ENCODE results near the gene SLCO3A1. TPM values are rescaled to one million over a fixed set of nuclear protein-coding genes. Genes with fewer than 3 reads are reported as not detected.
"Not testable (repeated sequence)": the region's sequence is repeated elsewhere in the genome, so short reads cannot be mapped to it uniquely, and the experiment has no call there.

The SLCO3A1 gene
- total RNA-seq, 1 donor = 8.6 TPM

DNA sequence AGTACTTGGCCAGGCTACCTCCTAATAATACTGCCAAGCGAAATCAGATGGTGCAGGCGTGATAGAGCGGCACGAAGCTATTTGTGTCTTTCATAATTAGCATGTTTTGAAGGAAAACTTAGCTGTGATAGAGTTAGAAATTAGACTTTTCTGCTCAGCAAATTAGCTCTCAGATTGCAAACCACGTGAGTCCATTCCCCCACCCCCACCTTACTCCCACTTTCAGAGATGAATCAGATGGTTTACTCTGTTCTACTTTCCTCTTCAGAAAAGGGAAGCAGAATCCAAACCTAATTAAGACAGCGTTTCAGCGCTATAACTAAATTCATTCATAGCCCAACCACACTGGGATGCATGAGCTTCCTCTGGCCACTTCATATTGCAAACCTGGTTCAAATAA lies 214.6 kb downstream of the SLCO3A1 start:
- H3K4me3 ChIP-seq (ENCODE audit: low read depth, low read length) = no peak overlapping the region
- no peak for DNase-seq (ENCODE audit: low read depth)
- TF ChIP-seq, protein P1, sequence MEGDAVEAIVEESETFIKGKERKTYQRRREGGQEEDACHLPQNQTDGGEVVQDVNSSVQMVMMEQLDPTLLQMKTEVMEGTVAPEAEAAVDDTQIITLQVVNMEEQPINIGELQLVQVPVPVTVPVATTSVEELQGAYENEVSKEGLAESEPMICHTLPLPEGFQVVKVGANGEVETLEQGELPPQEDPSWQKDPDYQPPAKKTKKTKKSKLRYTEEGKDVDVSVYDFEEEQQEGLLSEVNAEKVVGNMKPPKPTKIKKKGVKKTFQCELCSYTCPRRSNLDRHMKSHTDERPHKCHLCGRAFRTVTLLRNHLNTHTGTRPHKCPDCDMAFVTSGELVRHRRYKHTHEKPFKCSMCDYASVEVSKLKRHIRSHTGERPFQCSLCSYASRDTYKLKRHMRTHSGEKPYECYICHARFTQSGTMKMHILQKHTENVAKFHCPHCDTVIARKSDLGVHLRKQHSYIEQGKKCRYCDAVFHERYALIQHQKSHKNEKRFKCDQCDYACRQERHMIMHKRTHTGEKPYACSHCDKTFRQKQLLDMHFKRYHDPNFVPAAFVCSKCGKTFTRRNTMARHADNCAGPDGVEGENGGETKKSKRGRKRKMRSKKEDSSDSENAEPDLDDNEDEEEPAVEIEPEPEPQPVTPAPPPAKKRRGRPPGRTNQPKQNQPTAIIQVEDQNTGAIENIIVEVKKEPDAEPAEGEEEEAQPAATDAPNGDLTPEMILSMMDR (IDR thresholded peaks at IDR 0.05; ENCODE audit: insufficient read depth, low read depth, low read length) = no peak

DNA sequence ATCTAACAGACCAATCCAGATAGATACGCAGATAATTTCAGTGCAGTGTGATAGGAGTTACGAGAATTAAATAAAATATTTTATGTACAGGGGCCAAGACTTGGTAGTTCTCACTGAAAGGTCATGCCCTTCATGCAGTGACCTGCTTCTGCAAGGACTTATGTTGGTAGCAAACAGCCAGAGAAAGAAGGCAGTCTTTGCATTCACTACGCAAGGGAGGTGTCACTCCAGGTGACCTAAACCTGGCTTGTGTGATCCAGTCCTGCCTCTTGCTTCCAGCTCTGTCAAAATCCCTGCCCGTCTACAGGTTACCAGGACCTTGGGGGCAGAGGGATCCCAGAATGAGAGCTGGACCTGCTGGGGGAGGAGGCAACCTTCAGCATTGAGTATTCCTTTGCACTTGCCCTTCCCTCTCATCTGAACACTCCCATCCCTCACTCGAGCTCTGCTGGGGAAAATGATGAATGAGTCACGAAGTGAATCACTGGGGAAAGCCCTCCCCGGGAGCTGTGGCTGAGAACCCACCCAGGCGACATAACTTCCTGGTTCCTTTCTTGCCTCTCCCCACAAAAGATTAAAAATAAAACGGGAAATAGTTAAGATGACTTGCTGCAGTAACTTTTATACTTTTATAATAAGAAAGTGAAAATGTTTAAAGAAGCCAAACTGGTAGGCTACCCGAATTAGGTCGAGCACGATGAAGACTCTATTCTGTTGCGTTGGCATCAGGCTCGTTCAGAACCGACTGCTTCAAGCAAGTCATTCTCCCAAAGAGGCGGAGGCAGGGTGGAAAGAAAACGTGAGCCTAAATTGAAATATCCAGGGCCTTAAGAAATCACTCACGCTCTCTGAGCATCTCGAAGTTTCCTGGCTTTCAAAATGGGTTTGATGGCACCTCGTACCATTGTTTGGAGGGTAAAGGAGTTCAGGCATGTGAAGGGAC lies 216.1 kb downstream of the SLCO3A1 start:
- TF ChIP-seq, protein P1 (IDR thresholded peaks at IDR 0.05; ENCODE audit: insufficient read depth, low read depth, low read length) = no peak
- no peak overlapping the region for H3K4me3 ChIP-seq (ENCODE audit: low read depth, low read length)
- peak; percentile 28 for DNase-seq (ENCODE audit: low read depth)

DNA sequence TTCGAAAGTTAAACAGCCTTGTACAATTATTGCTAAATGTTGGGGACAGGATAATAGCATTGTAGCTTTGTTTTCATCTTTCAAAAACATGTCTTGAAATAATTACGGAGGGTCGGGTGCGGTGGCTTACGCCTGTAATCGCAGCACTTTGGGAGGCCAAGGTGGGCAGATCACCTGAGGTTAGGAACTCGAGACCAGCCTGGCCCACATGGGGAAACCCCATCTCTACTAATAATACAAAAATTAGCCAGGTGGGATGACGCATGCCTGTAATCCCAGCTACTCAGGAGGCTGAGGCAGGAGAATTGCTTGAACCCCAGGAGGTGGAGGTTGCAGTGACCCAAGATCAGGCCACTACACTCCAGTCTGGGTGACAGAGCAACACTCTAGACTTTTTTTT lies 216.7 kb downstream of the SLCO3A1 start:
- not testable (repeated sequence) for DNase-seq (ENCODE audit: low read depth); H3K4me3 ChIP-seq (ENCODE audit: low read depth, low read length)

DNA sequence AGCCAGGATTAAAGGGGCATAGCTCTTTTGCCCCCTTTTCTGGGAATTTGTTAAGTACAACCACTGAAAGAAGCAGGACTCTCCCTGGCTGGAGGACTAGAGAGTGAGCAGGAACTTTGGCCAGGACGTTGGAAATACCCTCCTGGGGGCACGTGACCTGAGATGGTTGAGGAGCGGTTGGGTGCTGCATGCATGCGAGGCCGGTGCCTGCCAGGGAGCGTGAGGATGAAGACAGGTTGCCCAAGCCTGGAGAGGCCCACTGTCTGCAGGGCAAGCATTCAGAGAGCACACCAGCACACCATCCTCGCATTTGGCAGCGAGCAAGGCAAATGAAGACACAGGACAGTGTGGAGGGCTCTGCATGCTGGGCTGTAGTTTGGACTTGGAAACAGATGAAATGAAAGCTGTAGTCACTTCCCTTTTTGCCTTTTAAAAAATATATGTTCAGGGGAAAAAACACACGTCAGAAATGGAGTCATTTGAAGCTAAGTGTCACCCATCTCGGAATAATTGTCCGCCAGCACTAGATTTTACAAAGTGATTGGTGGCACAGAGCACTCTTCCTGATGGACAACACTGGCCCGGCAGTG lies 217.6 kb downstream of the SLCO3A1 start:
- DNase-seq (ENCODE audit: low read depth) = no peak
- H3K4me3 ChIP-seq (ENCODE audit: low read depth, low read length) = no peak overlapping the region
- TF ChIP-seq, protein P1 (IDR thresholded peaks at IDR 0.05; ENCODE audit: insufficient read depth, low read depth, low read length) = no peak

DNA sequence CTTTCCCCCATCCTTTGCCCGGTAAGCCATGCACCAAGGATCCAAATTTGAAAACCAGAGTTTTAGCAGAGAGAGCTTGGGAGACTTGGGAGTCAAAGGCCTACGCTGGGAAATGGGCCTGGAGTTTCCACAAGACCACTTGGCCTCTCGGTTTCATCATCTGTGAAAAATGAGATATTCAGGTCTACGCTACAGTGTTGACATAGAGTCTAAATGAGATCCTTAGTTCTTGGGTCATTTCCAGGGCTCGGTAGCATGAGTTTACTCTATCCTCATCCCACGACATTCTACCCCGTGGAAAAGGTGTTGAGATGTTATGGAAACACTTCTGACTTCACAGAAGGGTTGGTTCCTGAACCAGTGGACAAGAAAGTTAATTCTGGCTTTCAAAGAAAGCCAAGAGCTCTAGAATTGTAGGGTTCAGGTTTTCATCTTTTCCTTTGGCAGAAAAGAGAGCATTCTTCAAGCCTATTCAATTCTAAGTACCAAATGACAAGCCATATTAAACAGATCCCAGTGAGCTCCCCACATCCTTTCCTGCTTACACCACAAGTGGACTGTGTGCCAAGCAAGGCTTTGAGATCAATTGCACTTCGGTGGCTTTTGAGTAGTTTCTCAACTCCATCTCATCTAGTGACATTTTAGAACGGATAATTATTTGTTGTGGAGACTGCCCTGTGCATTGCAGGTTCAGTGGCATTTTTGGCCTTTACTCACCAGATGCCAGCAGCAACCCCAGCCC lies 219.7 kb downstream of the SLCO3A1 start:
- TF ChIP-seq, protein P1 (IDR thresholded peaks at IDR 0.05; ENCODE audit: insufficient read depth, low read depth, low read length) = no peak
- no peak for DNase-seq (ENCODE audit: low read depth)
- no peak overlapping the region for H3K4me3 ChIP-seq (ENCODE audit: low read depth, low read length)

DNA sequence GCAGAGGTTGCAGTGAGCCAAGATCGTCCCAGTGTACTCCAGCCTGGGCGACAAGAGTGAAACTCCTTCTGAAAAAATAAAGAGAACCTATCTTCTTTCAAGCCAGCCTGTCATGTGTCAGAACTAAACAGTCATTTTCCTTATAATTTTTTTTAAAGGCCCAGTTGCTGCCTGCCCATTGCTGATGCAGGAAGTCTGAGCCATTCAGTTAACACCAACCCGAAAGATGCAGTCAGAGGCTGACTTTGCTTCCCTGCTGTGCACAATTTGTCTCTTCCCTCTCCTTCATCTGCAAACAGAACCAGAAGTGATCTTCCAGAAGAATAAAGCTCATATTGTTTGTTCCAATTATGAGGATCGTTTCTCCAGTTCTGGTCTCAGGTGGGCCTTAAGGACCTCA lies 220.6 kb downstream of the SLCO3A1 start:
- no peak for DNase-seq (ENCODE audit: low read depth)
- TF ChIP-seq, protein P1 (IDR thresholded peaks at IDR 0.05; ENCODE audit: insufficient read depth, low read depth, low read length) = no peak
- H3K4me3 ChIP-seq (ENCODE audit: low read depth, low read length) = no peak overlapping the region

DNA sequence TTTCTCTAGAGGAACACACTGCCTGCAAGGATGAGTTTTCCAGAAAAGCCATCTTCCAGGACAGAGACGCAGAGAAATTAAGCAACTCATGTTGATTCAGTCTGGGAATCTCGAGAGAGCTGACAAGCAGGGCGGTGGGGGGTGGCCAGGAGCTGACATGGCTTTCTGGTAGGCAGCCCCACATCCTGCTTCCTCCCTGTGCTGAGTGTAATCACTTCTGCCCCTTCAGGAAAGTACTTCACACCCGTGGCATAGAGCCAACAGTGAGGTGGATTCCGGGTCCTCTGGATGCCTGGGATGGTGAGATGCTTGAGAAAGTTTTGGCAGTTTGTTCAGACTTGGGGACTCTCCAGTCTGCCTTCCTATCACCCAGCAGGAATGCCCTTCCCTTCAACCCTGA lies 221.1 kb downstream of the SLCO3A1 start:
- TF ChIP-seq, protein P1 (IDR thresholded peaks at IDR 0.05; ENCODE audit: insufficient read depth, low read depth, low read length) = no peak
- no peak overlapping the region for H3K4me3 ChIP-seq (ENCODE audit: low read depth, low read length)
- no peak for DNase-seq (ENCODE audit: low read depth)

Data from fibroblast of villous mesenchyme (primary cell).